Endothelial cell of umbilical vein (primary cell): ENCODE results near the gene MCM7.

Source experiments
- EZH2 ChIP-seq: IDR thresholded peaks from 2 replicates; pipeline ENCODE4 v1.6.1; 2012; ENCODE audit warnings: borderline replicate concordance, low read depth, mild to moderate bottlenecking, moderate library complexity, low read length, inconsistent platforms; ENCODE audit not compliant: severe bottlenecking
- POLR2A ChIP-seq: IDR thresholded peaks from 2 replicates; pipeline ENCODE4 v1.6.1; 2012; ENCODE audit warnings: low read depth, mild to moderate bottlenecking, control low read depth, low read length
- TF ChIP-seq, protein P1 (sequence below), 2 donors: IDR thresholded peaks; 1 replicate in 1 of 2; 2 replicates in 1 of 2; pipeline ENCODE4 v1.5.1; 2011; ENCODE audit warnings: low read length in 2 of 2, mild to moderate bottlenecking in 2 of 2, moderate library complexity in 2 of 2, control low read depth in 1 of 2, inconsistent platforms in 1 of 2, low read depth in 1 of 2; ENCODE audit not compliant: insufficient read depth in 1 of 2; ENCODE audit errors: extremely low read depth in 1 of 2

DNA sequence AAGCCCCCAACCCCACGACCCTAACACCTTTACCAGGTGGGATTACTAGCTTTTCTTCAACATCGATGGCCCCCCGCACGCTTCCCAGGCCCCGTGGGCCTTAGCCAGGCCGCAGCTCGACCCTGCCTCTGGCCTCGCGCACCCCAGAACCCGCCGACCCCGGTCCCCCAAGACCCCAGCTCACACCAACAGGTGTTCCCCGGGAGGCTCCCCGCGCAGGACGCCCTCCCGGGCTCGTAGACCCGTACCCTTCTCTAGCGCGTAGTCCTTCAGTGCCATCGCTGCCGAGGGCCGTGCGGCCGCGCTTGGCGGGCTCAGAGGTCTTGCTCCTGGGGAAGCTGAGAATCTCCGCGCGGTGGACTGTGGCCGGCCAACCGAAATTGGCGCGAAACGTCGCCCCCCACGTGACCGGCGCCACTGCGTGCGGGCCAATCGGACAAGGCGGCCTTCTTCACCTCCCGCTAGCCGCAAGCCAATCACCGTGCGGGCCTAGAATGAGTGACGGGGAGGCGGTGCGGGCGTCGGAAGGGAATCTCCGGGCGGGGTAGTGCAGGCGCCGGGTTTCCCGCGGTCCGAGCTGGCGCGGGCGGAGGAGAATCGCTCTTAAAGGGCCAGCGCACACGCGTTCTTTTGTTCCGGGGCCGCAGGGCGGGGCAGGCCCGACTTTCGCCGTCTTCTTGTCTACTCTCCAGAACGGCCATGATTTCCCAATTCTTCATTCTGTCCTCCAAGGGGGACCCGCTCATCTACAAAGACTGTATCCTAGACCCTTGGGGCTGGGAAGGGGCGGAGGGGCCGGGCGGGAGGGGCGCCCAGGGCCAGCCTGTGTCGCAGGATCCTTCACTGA is at the start of gene MCM7, which contains the start of gene AP4M1:
- TF ChIP-seq POLR2A (peak; percentile 38), EZH2 (no peak)
- TF ChIP-seq, protein P1, sequence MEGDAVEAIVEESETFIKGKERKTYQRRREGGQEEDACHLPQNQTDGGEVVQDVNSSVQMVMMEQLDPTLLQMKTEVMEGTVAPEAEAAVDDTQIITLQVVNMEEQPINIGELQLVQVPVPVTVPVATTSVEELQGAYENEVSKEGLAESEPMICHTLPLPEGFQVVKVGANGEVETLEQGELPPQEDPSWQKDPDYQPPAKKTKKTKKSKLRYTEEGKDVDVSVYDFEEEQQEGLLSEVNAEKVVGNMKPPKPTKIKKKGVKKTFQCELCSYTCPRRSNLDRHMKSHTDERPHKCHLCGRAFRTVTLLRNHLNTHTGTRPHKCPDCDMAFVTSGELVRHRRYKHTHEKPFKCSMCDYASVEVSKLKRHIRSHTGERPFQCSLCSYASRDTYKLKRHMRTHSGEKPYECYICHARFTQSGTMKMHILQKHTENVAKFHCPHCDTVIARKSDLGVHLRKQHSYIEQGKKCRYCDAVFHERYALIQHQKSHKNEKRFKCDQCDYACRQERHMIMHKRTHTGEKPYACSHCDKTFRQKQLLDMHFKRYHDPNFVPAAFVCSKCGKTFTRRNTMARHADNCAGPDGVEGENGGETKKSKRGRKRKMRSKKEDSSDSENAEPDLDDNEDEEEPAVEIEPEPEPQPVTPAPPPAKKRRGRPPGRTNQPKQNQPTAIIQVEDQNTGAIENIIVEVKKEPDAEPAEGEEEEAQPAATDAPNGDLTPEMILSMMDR (IDR thresholded peaks at IDR 0.05; ENCODE audit: extremely low read depth in 1 of 2, insufficient read depth in 1 of 2, low read depth in 1 of 2, low read length in 2 of 2): no peak
